Subcutaneous adipose tissue (tissue), 4 donors: Measurements from ENCODE around the gene CD44. TPM values are rescaled to one million over a fixed set of nuclear protein-coding genes. Genes with fewer than 3 reads are reported as not detected.

Experiments
- CTCF ChIP-seq: fragments of 450-650 bp; IDR thresholded peaks from one replicate; pipeline ENCODE4 v1.5.1; 2016; ENCODE audit warnings: low read depth, mild to moderate bottlenecking, control low read depth, antibody characterized with exemption, moderate library complexity
- total RNA-seq, 4 donors: library from RNA; depleted of rRNA; stranded (reverse); fragments of >200 nt; gene quantifications; one replicate each; pipeline ENCODE4 v1.1.0, GENCODE V29; 2016

The CD44 gene
- total RNA-seq, 4 donors from 2014 or later, result 103 to 438 (median 231) TPM

DNA sequence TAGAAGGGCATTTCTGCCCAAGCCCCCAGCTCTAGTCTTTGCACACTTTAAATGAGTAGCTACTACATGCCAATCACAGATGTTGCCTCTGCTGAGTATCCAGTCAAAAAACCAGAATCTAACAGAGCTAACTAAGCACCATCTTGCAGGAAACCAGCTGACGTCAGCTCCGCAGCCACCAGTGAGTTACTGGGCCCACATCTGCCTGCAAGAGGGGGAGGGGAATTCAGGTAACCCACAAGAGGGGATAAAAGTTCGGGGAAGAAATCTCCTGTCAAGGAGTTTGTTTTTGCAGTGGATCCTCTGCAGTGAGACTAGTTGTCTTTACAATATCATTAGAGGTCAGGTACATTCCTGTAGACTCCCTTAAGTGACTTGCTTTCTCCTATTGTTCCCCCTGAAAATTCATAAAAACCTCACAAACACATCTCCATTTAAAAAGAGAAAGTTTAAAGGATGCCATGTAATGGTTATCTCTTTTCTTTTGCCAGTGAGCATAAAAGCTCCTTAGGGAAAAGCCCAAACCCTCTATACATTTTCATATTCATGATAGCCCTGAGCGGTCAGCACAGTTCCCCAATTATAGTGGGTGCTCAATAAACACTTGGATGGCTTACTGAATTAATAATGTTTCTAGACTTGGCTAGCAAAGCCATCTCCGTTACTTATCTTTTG is 9.3 kb downstream of the CD44 start:
- TF ChIP-seq CTCF, result no peak

DNA sequence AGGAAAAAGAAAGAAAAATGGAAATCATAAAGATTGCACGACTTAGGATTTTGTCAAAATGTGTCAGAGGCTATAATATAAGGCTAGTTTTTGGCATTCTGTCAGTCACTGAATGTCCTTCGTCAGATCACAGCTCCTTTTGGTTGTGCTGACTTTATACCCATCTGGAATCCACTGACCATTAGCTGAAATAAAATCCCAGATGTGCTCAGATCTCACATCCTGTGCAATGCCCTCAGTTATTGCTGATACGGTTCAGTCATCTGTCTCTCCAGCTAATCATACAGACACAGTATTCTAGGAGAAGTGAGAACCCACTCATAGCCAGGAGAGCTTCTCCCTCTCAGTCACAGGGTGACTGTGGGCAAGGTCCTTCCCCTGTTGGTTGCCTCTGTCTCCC is 11.5 kb downstream of the CD44 start:
- no peak for TF ChIP-seq CTCF

GRCh38 chr11:35151241-35151640 is 12.3 kb downstream of the CD44 start:
- no peak for TF ChIP-seq CTCF

DNA sequence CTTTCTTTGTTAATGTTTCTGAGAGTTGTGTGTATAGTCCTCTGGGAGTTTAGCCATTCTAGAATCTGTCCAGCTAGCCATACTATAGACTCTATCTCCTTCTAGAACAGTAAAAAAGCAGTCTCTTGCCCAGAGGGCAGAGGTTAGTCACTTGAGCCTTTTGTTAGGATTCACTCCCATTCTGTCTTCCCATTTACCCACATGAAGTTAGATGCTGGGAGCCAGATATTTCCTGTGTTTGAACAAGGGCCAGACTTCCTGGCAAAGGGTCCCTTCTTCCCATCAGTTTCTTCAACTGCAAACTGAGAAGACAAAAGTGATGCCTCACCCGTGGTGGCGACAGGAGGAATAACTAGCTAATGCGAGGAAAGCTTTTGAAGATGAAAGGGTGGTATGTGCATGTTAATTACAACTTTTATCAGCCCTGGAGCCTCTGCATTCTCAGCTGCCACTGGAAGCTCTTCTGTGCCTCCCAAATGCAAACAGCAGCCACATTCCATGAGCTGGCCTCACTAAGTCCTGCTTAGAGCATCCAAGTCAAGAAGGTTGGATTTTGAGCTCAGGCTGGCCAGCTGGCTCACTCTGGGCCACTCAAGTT is 12.8 kb downstream of the CD44 start:
- TF ChIP-seq CTCF, result no peak

DNA sequence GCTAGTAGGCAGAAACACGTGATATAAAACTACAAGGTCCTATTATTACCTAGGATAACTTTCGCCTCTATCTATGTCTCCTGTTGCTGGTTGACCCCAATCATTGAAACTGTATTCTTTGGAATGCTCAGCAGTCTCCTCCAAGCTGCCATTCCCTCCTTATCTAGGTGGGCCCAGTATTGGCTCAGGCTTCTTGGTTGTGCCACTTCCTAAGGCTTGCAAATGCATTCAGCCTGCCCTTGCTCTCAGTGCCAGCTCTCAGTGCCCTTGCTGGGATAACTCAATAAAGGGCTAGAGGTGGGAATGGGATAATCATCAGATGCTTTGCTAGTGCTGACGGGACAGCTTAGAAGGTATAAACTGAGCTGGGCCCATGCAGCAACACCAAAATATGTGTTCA is 13.6 kb downstream of the CD44 start:
- no peak for TF ChIP-seq CTCF

DNA sequence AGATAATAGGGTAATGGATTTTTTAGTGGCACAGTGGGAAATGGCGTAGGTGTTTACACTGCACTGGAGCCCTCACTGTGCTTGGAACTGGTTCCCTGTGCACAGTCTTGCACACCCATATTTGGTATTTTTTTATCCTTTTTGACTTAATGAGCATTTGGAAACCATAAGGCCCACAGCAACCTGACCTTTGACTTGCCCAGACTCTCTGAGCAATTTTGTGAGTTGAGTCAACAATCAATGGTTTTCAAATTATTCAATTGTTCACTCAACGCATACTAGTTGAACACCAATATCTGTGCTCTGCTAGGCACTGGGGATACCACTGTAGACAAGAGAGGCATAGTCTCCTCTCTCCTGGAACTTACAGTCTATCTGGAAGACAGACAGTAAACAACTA is 14.3 kb downstream of the CD44 start:
- TF ChIP-seq CTCF, result no peak

DNA sequence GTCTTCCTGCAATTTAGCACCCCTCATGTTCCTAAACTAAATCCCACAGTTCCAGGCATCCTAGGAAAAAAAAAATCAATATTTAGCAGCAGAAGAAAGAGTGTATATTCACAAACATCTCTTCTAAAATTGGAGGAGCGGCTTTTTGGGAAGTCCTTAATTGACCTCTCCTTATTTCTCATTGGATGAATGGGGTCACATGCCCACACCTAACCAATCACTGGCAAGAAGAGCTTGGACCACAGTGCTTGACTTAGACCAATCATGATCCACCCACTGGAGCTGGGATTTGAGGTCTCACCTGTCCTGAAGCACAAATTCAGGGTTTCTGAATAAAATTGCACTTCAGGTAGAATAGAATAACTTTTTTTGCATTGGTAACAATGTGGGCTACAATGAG is 16.0 kb downstream of the CD44 start:
- no peak for TF ChIP-seq CTCF
